Panc1 (cell line): ENCODE measurements around the gene EEF1A1. TPM values are rescaled to one million over a fixed set of nuclear protein-coding genes. Genes with fewer than 3 reads are reported as not detected.

Experiments
- ATAC-seq: fragments of 200-7000 bp; cut with Tn5 transposase; 2 replicates; pipeline ENCODE4 v1.9.1; 2020; ENCODE audit warnings: mild to moderate bottlenecking, moderate library complexity
- BruUV-seq: library from RNA; stranded (reverse); fragments of 400-500 nt; replicated peaks from 2 replicates; lab custom pipeline; 2021; lab: Mats Ljungman, UMichigan
- CTCF ChIA-PET: fragments of 300-600 bp; sonication (Branson Sonifier 250); formaldehyde crosslinking; loops from one replicate; lab custom pipeline; 2022; ENCODE audit warnings: antibody characterized with exemption; lab: Charles Lee
- POLR2A ChIA-PET: fragments of 300-600 bp; sonication (Branson Sonifier 250); formaldehyde crosslinking; loops from one replicate; lab custom pipeline; 2022; ENCODE audit warnings: antibody characterized with exemption; lab: Charles Lee
- DNase-seq: peaks from one replicate; pipeline ENCODE4 v3.0.0-alpha.2; 2010; ENCODE audit warnings: low read depth, low spot score
- H3K27ac ChIP-seq: 2 replicates; pipeline ENCODE4 v1.5.1; 2011; ENCODE audit warnings: mild to moderate bottlenecking, low read length, inconsistent platforms
- H3K27me3 ChIP-seq: fragments of 200-500 bp; sonication (Bioruptor generic); 2 replicates; pipeline ENCODE4 v1.6.0; 2014; ENCODE audit warnings: low read length, inconsistent platforms; ENCODE audit not compliant: control insufficient read depth, insufficient read depth
- H3K36me3 ChIP-seq: fragments of 200-500 bp; sonication (Bioruptor generic); 2 replicates; pipeline ENCODE4 v1.5.1; 2014; ENCODE audit warnings: inconsistent platforms, mild to moderate bottlenecking, low read length, moderate library complexity; ENCODE audit not compliant: control insufficient read depth, insufficient read depth
- H3K4me1 ChIP-seq: 2 replicates; pipeline ENCODE4 v1.5.1; 2011; ENCODE audit warnings: inconsistent platforms, mild to moderate bottlenecking, low read length, moderate library complexity; ENCODE audit not compliant: control insufficient read depth, insufficient read depth
- H3K4me3 ChIP-seq, 2 experiments: 2 replicates each; pipeline ENCODE4 v1.5.1; 2011 to 2012; ENCODE audit warnings: low read depth in 2 of 2, low read length in 2 of 2, mild to moderate bottlenecking in 2 of 2, inconsistent platforms in 1 of 2, moderate library complexity in 1 of 2
- H3K9me3 ChIP-seq: fragments of 200-500 bp; sonication (Bioruptor generic); 2 replicates; pipeline ENCODE4 v1.5.1; 2014; ENCODE audit warnings: low read depth, mild to moderate bottlenecking, inconsistent platforms, low read length, moderate library complexity; ENCODE audit not compliant: control insufficient read depth, insufficient read depth
- POLR2AphosphoS5 ChIP-seq: IDR thresholded peaks from 2 replicates; pipeline ENCODE4 v1.6.1; 2012; ENCODE audit warnings: mild to moderate bottlenecking, low read depth, low read length, moderate library complexity
- SIN3A ChIP-seq: IDR thresholded peaks from 2 replicates; pipeline ENCODE4 v1.6.1; 2012; ENCODE audit warnings: low read depth, mild to moderate bottlenecking, low read length, moderate library complexity, borderline replicate concordance; ENCODE audit not compliant: insufficient read depth
- TCF7L2 ChIP-seq: IDR thresholded peaks from 2 replicates; pipeline ENCODE4 v1.6.1; 2011; ENCODE audit warnings: mild to moderate bottlenecking, low read depth, low read length, inconsistent platforms
- in situ Hi-C: cut with HindIII; loops from 2 replicates; pipeline ENCODE4 v1.10.0; 2016; ENCODE audit warnings: low sequenced_read_pairs, low pct_unique_long_range_greater_than_20kb
- intact Hi-C: fragments of 100-400 bp; cut with micrococcal nuclease; formaldehyde crosslinking; loops from one replicate; pipeline ENCODE4 v1.10.0; 2022; ENCODE audit not compliant: unreplicated experiment
- total RNA-seq: library from RNA; stranded (reverse); gene quantifications from one replicate; pipeline ENCODE4 v1.2.1, GENCODE V29; 2021; ENCODE audit not compliant: unreplicated experiment
- TF ChIP-seq, protein P1 (sequence below), 2 experiments: IDR thresholded peaks; 2 replicates each; pipeline ENCODE4 v1.6.1; 2011 to 2012; ENCODE audit warnings: low read depth in 2 of 2, control low read depth in 1 of 2, low read length in 1 of 2, mild to moderate bottlenecking in 1 of 2, moderate library complexity in 1 of 2; ENCODE audit not compliant: insufficient read depth in 1 of 2

Gene EEF1A1
- total RNA-seq, 1 experiment from 2014 or later: 10,069 TPM

DNA sequence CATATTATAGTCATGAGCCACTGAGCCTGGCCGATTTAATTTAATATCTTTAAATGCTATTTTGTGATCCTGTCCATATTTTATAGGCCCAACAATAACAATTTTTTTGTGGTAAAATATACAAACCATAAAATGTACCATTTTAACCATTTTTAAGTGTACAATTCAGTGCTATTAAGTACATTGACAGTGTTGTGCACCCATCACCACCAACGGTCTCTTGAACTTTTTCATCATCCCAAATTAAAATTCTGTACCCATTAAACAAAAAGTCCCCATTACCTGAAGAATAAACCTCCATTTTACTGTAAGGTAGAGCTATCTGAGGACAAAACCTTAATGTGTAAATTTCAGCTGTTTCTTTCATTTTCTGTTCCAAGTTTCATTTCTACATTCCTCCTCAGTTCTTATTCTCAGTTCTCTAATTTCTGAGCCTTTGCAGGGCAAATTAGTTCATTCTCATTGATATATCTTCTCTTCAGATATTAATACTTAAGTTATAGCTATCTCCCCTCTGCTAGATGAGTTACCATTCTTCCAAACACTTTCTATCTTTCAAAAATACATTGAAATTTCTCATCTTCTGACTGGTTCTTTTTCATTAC, 49.0 kb downstream of the EEF1A1 start:
- ChIA-PET POLR2A (interaction anchor here (0.6 kb wide), 1 partner anchor 71 kb away, joined by 9 read pairs; no protein-coding TSS in a partner anchor), CTCF (no interaction called here)
- in situ Hi-C loops: no loop called here
- H3K36me3 ChIP-seq: peaks cover 16% of the 10 kb centered on the region
- TF ChIP-seq TCF7L2 (no peak), SIN3A (no peak), POLR2AphosphoS5 (no peak)
- TF ChIP-seq, protein P1, sequence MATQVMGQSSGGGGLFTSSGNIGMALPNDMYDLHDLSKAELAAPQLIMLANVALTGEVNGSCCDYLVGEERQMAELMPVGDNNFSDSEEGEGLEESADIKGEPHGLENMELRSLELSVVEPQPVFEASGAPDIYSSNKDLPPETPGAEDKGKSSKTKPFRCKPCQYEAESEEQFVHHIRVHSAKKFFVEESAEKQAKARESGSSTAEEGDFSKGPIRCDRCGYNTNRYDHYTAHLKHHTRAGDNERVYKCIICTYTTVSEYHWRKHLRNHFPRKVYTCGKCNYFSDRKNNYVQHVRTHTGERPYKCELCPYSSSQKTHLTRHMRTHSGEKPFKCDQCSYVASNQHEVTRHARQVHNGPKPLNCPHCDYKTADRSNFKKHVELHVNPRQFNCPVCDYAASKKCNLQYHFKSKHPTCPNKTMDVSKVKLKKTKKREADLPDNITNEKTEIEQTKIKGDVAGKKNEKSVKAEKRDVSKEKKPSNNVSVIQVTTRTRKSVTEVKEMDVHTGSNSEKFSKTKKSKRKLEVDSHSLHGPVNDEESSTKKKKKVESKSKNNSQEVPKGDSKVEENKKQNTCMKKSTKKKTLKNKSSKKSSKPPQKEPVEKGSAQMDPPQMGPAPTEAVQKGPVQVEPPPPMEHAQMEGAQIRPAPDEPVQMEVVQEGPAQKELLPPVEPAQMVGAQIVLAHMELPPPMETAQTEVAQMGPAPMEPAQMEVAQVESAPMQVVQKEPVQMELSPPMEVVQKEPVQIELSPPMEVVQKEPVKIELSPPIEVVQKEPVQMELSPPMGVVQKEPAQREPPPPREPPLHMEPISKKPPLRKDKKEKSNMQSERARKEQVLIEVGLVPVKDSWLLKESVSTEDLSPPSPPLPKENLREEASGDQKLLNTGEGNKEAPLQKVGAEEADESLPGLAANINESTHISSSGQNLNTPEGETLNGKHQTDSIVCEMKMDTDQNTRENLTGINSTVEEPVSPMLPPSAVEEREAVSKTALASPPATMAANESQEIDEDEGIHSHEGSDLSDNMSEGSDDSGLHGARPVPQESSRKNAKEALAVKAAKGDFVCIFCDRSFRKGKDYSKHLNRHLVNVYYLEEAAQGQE (IDR thresholded peaks at IDR 0.05; ENCODE audit: insufficient read depth in 1 of 2, low read depth in 2 of 2, low read length in 1 of 2): no peak
- no peak overlapping the region for H3K4me3 ChIP-seq
- intact Hi-C loops: no loop called here
- no peaks in the 10 kb centered on the region for H3K9me3 ChIP-seq
- H3K27me3 ChIP-seq: no peaks in the 10 kb centered on the region
- no TSS peak for BruUV-seq
- no peaks in the 10 kb centered on the region for H3K4me1 ChIP-seq
- no peak overlapping the region for H3K27ac ChIP-seq
- ATAC-seq (no peak), DNase-seq (no peak)

Other genes with a start within 250 kb of the EEF1A1 start
- not detected for gene DPPA5, start 166.8 kb downstream of the EEF1A1 start, total RNA-seq
- gene KHDC3L, start 158.4 kb downstream of the EEF1A1 start, total RNA-seq: not detected
- 10.6 TPM for gene OOEP, start 151.1 kb downstream of the EEF1A1 start, total RNA-seq
- gene DDX43, start 126.2 kb downstream of the EEF1A1 start, total RNA-seq: 24.9 TPM
- 38.4 TPM for gene CGAS, start 68.7 kb downstream of the EEF1A1 start, total RNA-seq
- 57.9 TPM for gene MTO1, start 59.3 kb downstream of the EEF1A1 start, total RNA-seq
- gene SLC17A5, start 133.0 kb upstream of the EEF1A1 start, total RNA-seq: 20.6 TPM
- gene CD109, start 175.2 kb upstream of the EEF1A1 start, total RNA-seq: 46.1 TPM